GM10847 (cell line): ENCODE measurements around the gene TBC1D4.

Experiments
- POLR2A ChIP-seq: IDR thresholded peaks from 2 replicates; pipeline ENCODE4 v1.6.1; 2011; ENCODE audit not compliant: insufficient read length; ENCODE audit errors: extremely low read depth

Gene TBC1D4

DNA sequence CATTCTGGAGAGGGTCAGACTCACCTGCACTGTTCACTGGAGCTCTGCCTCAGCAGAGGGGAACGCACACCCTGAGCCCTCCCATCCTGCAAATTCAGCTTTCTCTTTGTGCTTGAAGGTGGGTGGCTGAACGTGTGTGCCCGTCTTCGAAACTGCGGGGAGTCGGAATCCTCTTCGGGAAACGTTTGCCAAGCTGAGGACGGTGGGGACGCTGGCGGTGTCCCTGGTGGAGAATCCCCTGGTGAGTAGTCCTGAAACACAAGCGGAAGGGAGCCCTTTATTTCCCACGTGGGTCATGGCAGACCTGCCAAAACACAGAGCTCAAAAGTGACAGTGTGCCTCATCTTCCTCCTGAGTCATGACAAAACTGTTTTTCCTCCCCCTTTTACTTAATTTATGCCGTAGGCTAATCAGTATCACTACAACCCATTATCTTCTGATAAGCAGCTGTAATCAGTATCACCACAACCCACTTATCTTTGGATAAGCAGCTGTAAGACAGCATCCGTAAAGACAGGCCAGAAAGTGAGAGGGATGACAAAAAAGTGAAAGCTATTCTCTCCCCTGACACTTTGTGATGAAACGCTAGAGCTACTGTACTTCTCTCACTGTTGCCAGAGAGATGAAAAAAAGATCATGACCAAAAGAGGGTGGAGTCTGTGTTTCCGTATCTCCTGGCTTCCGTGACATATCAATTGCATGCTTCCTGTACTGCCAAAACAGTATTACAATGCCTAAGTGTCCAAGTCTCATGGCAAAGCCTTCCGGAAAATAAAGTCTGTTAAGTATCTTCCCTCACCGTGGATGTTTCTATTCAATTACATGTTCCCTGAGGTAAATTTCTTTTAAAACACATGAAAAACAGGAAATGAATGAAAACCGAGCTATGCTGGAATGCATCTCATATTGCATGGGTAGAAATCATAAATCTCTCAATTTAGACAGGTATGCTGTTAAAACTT is 155.5 kb downstream of the TBC1D4 start:
- no peak for TF ChIP-seq POLR2A

DNA sequence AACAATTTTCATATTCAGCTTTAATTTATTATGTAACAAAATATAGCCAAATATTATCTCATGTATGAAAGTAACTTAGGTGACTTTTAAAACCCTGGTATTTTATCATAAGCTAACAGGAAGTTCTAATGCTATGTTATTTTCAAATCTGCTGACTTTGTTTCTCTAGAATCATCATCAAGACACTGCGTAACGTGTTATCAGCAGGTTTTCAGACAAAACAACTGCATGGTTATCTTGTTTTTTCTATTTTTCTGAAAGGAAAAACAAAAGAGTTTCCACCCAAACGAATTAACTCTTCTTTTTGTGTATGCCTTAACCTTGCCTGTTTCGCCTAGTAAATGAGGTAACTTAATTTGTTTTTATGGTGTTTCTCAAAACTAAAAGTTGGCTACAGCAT is 156.3 kb downstream of the TBC1D4 start:
- no peak for TF ChIP-seq POLR2A

DNA sequence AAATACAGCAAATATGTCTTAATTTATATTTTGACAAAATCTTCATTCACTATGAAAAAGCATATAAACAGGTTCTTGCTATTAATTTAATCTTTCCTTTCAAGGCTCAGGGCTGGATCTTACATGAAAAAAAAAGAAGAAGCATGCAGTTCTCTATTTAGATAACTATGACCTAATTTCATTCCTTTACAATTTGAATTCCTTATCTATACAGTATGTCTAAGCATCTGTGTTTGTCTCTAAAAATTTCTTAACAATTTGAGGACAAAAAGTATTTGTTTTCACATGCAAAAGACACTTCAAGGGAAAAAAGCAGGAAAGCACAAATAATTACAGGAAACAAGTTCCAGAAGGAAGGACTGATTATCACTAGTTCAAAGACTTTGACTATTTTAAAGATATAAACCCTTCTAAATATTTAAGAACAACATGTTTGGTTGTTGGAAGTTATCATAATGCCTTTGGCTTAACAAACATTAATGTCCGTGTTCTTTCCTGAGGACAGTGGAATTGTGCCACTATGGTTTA is 157.5 kb downstream of the TBC1D4 start:
- TF ChIP-seq POLR2A: no peak

- TF ChIP-seq POLR2A: no peak
These were observed 160.9 kb downstream of the TBC1D4 start for GRCh38 chr13:75321084-75321483.

DNA sequence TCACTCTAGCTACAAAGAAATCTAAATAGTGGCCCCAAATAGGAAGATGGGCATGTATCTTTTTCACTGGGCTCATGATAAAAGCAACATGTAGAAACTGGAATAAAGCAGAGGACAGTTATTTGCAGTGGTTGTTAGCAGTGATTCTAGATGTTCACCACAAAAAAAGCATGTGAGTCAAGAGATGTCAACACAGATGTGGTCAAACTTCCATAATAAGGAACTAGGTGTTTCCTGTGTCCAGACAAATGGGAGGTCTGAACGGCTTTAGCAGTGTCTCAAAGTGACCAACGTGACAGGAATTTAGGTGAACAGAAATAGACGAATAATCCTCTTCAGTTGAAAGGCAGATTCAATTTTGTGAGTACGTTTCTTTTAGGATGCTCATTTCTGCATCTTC is 162.7 kb downstream of the TBC1D4 start:
- TF ChIP-seq POLR2A: no peak

DNA sequence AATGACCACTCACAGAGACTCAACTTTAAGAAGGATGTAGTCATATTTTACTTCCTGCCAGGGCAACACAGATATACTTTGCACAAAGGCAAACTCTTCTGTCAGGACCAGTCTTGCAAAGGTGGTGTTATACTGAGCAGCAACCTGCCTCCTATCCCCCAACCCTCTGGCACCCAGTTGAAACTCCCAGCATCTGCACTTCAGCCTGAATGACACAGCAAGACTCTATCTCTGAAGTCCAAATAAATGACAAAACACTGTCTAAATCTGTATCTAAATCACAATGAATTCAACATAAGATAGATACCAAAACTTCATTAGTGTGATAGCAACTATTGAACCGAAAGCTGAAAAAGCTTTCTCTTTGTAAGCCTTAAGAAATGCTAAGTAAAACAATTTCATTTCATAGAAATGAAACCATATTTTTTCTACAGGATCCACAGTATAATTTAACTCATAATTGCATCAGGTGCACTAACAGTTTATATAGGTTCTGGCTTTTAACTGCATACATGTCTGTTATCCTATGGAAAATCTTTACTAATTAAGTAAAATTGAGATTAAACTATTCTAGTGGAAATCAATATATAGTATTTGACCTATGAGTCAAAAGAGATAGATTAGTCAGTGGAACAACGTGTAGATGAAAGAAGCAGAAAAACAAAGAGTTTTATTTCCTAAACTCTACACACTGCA is 163.7 kb downstream of the TBC1D4 start:
- no peak for TF ChIP-seq POLR2A

GRCh38 chr13:75316427-75316826 is 165.5 kb downstream of the TBC1D4 start:
- no peak for TF ChIP-seq POLR2A

- TF ChIP-seq POLR2A: no peak
These were observed 169.0 kb downstream of the TBC1D4 start for GRCh38 chr13:75312884-75313520.

DNA sequence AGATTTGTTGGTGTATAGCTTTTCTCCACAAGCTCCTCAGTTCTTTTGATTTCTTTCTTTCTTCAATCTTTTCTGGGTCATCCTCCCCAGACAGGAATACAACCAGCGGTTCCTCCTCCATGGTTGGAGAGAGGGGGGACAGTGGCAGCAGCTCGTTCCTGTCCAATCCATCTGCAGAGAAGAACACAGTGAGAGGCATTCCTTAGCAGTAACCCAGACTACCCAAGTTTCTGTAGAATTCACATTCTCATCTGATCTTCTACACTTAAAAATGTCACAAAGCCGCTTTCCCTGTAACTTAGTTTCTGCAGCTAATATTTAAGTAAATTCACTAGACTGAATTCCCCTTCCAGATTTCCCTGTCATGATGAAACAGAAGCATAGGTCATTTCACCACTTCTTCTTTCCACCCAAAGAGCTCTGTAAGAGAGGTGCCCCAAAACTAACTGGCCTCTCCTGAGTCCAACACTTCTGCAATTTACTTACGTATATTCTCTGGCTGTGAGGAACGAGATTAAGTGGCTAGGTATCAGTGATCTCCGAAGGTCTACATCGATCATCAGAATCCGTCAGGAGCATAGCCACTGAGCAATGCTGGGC is 171.9 kb downstream of the TBC1D4 start:
- TF ChIP-seq POLR2A: no peak

DNA sequence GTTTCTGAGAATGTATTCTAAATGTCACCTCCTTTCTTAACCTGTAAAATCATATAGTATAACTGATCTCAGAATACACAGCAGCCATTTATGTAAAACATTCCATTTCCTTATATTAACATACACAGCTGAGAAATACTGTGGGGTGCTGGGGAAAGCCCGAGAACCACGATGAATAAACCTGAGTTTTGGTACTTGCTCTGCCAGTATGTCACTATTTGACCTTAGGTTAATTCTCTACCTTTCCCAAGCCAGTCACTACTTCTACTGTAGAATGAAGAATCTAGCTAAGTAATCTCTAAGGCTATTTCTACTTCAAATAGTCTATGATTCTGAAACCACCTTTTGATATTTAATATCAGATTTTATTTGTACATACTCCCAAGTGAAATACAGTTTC is 173.7 kb downstream of the TBC1D4 start:
- no peak for TF ChIP-seq POLR2A

- TF ChIP-seq POLR2A: no peak
These were observed 174.5 kb downstream of the TBC1D4 start for GRCh38 chr13:75307370-75307949.

GRCh38 chr13:75305059-75305458 is 176.9 kb downstream of the TBC1D4 start:
- no peak for TF ChIP-seq POLR2A

- no peak for TF ChIP-seq POLR2A
These were observed 178.7 kb downstream of the TBC1D4 start for GRCh38 chr13:75303263-75303662.

- TF ChIP-seq POLR2A: no peak
These were observed 179.8 kb downstream of the TBC1D4 start for GRCh38 chr13:75302071-75302698.
